ENCODE measurements around the gene HEATR9.
A peak's percentile ranks its signal among the peaks of the same experiment; 100 is the strongest.

Gene HEATR9

DNA sequence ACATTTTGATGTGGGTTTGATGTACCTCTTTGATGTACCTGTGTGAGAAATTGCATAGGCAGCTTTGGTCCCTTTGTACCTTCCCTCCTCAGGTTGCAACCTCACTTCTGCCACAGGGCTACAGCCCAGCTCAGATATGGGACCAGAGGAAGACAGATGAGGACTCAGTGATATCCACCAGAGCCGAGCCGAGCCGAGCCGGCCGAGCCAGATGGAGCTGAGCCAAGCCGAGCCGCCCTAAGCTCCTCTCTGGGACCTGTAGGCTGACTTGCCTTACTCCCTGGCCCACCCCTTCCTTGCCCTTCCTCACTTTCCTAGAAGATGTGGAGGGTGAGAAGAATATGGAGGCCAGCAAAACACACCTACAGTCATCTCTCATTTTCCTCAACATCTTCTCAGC is 3.8 kb downstream of the HEATR9 start:
- DNase-seq = no peak

GRCh38 chr17:35856603-35857002 is 12.1 kb downstream of the HEATR9 start:
- peak in 1 of 5 experiments; percentile 65 for DNase-seq

GRCh38 chr17:35855965-35856364 is 12.7 kb downstream of the HEATR9 start:
- no peak for DNase-seq

DNA sequence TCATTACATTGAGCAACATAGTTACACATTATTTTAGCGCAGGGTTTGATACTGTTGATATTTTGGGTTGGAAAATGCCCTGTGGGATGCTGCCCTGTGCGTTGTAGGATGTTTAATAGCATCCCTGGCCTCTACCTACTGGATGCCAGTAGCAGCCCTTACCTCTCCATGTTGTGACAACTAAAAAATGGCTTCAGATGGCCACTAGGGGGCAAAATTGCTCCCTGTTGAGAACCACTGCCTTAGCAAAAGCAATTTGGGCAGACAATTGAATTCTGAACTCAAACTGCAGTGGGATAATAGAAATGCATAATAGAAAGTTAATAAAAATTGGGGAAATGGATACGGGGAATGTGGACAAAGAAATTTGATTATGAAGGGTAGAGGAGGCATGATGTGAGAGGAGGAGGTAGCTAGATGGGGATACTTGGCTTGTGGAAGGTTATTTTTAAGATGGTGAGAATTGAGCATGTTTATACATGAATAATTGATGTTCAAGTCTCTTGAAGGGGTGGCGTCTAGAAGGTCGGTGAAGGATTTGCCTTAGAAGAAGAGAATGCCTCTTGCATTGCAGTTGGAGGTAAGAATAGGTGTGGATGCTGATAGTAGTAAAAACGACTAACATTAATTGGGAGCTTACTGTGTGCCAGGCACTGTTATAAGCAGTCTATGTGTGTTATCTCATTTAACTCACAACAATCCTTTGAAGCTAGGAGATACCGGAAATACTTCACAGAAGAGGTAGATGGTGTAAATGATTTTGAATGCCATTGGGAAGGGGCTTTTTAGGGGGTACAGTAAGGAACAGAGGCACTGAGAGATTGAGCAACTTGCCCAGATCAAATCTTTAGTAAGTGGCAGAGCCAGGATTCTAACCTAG is 19.0 kb downstream of the HEATR9 start:
- peak in 4 of 5 experiments; percentile 7 to 74 (median 28) for DNase-seq

- no peak for DNase-seq
Measured at GRCh38 chr17:35847633-35848373, 20.9 kb downstream of the HEATR9 start.

- DNase-seq = no peak
Measured at GRCh38 chr17:35847006-35847405, 21.7 kb downstream of the HEATR9 start.

DNA sequence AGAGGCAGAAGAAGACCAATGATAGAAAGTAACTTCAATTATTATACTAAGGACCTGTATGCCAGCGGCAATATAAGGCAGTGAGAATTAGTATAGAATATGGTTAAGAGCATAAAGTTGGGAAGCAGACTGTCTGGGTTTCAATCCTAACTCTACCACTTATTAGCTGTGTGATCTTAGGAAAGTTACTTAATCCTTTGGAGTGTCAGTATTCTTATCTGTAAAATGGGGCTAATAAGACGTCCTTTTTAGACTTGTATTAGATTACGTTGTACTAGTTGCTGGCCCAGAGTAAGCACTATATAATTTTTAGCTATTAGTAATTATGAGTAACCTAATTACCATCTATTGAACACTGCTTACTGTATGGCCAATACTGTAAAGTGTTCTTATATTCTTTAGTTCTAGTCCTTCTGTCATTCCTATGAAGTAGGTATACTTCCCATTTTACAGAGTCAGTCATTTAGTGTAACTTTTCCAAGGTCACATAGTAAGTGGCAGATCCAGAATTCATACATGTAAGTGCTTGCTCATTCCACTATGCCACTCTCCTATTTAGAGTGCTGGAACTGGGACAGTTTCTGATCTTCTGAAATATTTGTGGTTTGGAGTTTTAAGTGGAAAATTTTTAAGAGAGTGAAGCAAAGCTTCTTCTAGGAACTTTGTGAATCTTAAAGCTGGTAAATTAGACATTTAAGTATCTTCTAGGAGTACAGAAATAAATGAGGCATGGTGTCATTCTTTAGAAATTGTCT is 22.5 kb downstream of the HEATR9 start:
- DNase-seq = no peak

- no peak for DNase-seq
Measured at GRCh38 chr17:35844547-35844946, 24.1 kb downstream of the HEATR9 start.

- DNase-seq = no peak
Measured at GRCh38 chr17:35843698-35844097, 25.0 kb downstream of the HEATR9 start.

- no peak for DNase-seq
Measured at GRCh38 chr17:35842239-35842638, 26.5 kb downstream of the HEATR9 start.

- DNase-seq = no peak
Measured at GRCh38 chr17:35841505-35841904, 27.2 kb downstream of the HEATR9 start.

DNA sequence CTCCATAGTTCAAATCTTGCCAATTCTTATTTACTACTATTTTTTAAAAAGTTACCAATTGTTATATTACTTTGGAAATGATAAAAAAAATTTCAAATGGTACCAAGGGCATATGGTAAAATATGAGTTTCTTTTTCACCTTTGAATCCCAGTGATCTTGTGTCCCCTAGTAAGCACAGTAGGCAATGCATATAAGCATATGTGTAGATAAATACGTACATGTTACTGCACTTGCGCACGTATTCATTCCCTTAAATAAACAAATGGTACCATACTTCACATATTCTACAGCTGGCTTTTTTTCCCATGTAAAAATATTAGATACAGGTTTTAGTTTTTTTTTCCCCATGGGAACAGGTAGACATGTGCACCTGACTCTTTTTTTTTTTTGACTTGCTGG is 27.6 kb downstream of the HEATR9 start:
- no peak for DNase-seq

DNA sequence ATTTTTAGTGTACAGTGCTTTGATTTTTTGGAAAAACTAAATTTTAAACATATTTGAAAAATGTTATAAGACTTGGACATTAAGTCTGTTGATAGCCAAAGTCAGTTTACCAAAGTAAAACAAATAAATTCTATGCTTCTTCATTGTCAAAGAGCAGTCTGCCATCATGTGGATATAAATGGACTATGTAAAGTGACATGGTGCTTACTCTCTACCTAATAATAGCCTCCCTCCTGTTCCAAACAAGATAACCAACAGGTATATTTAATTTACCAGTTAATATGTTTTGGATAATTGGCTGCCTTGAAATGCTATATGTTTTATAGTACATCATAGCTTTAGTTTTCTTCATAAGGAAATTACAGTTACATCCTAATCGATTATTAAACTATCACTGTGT is 43.5 kb downstream of the HEATR9 start:
- no peak for DNase-seq

DNA sequence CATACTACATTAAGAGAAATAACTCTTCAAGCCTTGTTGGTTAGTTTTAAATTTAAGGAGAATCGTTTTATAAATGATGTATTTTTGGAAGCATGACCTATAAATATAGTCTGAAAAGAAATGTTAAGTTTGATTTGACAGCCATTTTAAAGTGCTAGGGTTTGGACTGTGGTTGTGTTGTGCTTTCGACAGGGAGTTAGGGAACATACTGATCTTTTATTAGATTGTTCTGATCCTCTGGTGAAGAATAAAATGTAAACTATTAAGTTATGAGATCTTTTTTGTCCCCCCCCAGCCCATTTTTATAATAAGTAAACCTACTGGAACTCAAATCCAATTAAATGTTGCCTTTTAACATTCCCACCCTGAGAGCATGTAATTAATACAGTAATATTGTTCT is 47.4 kb downstream of the HEATR9 start:
- DNase-seq = no peak

DNA sequence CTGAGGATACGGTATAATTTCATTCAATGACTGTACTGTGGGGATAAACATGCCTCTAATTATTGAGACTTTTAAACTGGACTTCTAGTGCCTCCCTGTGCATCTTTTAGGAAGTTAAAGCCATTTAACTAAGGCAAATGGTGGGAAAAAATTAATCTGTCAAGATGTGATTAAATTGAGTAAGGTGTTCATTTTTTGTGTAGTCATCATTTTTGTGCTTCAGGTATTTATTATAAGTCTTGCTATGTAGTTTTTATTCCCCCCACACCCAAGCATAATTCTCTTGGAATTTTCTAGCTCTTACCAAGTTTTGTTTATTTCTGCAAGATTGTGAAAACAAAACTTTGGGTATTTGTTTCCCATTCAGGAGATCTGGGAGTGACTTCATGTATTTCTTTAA is 49.2 kb downstream of the HEATR9 start:
- DNase-seq = no peak

DNA sequence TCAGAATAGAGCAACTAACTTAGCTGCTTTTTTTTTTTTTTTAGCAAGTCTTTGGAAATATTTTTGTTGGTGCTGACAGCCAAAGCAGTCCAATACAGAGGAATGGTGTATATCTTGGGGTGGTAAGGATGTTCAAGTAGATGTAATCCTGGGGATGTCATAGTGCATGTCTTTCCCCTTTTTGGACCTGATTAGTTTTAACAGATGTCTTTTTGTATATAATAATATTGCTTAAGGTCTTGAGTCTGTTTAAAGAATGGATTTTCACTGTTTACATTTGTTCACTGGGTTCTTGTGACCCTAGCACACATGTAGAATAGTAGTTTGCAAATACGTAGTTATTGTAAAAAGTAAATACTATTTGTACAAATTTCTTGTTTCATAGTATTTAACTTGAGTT is 51.5 kb downstream of the HEATR9 start:
- DNase-seq = no peak

- DNase-seq = no peak
Measured at GRCh38 chr17:35816723-35817122, 52.0 kb downstream of the HEATR9 start.

DNA sequence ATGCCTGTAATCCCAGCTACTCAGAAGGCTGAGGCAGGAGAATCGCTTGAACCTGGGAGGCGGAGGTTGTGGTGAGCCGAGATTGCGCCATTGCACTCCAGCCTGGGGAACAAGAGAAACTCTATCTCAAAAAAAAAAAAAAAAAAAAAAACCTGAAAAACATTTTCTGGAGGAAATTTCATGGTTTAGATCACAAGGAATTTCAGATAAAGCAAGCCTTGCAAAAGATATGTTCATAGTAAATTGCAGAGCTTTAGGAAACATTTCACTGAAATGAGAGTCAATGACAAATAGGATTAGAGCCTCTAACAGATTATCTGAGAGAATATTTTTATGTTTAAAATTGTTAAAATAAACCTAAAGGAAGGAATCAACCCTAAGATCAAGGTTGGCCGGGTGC is 56.2 kb downstream of the HEATR9 start:
- DNase-seq = no peak

DNA sequence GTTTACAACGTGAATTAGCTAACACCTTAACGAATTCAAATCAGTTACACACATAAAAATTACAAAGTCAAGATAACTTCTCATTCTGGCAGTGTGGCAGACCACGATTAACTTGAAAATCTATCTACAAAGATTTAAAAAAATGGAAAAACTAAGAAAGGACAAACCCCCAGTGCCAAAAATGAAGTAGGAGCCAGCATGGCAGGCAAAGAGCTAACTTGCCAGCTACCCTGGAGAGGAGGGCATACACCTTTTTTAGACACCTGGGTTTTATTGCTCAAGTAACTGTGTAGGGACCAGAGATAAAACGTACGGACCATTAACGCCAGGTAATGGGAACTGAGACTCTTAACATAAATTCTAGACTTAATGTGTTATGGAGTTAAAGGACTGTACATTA is 56.9 kb downstream of the HEATR9 start:
- DNase-seq = no peak

GRCh38 chr17:35809855-35810461 is 58.7 kb downstream of the HEATR9 start:
- no peak for DNase-seq

DNA sequence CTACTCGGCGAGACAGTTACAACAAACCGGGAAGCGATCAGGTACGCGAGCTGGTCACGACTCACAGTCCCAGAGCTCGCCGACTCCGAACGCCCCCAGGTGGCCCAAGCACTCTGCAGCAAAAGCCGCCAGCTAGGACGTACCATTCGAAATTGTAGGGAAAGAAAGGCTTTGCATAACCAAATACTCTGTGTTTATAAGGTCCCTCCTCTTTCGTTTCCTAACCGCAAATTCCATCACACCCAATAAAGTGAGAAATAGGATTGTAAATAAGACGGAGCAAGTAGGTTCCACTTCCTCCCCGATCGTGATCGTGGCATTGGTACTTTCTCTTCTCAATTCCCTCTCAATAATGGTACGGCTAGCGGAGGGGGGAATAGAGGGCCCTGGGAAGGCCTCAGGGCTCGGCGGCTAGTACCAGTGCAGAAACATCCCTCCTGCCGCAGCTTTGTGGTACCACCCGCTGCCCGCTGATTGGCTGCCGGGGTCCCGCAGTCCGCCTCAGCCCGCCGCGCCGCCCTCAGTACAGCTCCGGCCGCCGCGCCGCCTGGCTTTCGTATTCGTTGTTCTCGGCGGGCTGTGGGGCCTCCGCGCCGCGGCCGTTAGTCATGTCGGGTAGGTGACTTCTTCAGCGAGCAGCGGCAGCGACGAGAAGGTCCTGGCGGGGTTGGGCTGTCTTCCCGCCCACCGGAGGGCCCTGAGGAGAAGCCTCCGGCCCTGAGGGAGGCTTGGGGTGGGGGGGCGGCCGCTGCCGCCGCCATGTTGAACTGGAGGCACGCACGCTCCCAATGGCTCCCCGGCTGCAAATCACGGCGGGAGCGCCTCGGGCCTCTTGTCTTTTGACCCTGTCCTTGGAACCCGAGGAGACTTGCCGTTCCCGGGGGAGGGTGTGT is 59.5 kb downstream of the HEATR9 start, which contains the start of gene TAF15:
TAF15 (plus strand) TSS at position 523 of the 893 bp plus-strand sequence; CDS start at position 609, 86 bp downstream.
- peak; percentile 88 to 99 (median 94) for DNase-seq

Data from T-helper 2 cell (primary cell).